ENCODE data around the gene ST6GALNAC3. TPM values are rescaled to one million over a fixed set of nuclear protein-coding genes. Genes with fewer than 3 reads are reported as not detected.

The ST6GALNAC3 gene
- total RNA-seq, 1 experiment from 2014 or later, result 0.03 TPM

DNA sequence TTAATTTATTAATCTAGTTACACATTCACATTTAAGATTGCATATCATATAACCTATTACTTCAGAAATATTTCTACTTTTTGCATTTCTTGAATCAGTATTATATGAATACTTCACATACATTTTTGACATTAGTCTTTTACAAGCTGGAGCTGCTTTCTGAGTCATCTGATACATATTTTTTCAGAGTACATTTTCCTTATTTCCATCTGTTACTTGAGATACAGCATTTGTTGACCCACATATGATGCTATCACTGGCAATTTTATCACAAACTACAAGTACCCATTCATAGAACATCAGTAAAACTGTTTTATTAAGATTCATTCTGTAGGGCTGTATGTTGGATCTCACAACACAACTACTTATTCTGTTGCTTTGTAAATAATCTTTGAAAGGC lies 425.6 kb downstream of the ST6GALNAC3 start:
- DNase-seq (ENCODE audit: low read depth), result no peak

DNA sequence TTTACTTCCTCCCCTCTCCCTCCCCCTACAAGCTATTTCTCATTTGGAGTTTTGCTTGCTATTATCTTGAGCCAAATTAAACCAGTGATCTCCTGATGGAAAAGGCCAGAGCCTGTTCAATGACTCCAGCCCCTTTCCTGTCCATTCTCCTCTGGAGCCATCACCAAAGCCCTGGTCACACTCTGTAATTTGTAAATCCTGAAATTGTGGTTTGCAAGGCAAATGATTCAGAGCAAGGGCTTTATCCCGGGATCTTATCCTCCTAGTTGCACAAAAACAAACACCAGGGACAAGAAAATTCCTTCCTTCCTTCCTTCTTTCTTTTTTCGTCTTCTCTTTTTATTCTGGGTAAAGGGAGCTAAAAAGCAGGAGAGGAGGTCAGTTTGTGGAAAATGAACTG lies 426.6 kb downstream of the ST6GALNAC3 start:
- peak; percentile 2 for DNase-seq (ENCODE audit: low read depth)

DNA sequence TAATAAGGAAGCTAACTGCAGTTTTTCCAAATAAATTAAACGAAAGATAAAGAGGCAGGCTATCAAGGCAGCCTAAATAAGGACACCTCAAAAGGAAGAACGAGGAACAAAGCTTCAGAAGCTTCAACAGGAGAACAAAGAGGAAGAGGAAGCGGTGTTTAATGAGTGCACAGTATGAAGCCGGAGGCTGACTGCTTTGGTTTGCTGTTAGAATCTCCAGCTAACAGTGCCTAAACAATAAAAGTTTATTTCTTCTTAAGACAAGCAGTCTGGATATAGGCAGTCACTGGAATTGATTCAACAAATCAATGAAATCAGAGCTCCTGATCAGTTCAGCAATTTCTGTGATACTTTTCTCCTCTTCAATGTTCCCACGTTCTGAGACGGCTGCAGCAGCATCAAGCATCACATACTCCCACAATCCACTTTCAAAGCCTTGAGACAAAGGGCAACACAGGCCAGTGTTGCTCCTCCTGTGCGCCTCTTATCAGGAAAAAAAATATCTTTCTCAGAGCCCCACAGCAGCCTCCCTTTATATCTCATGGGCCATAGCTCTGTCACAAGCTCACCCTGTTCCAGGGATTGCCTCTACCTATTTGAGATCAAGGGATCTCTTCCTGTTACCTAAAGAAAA lies 427.2 kb downstream of the ST6GALNAC3 start:
- no peak for DNase-seq (ENCODE audit: low read depth)

DNA sequence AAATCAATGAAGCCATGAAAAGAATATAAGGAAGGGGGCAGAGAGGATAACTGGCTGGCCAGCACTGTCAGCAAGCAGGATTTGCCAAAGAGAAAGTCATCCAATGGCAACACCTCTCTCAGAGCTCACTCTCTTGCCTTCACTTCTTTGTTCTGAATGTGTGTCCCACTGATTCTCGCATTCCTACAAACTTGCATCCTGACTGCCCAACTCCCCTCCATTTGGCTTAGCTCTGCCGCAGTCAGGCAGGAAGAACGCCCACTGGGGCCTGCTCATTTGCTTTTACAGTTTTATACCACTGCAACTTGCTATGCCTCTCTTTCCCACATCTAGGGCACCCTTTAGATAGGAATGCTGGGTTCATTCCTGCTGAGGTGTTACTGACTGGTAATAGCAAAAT lies 428.6 kb downstream of the ST6GALNAC3 start:
- no peak for DNase-seq (ENCODE audit: low read depth)

DNA sequence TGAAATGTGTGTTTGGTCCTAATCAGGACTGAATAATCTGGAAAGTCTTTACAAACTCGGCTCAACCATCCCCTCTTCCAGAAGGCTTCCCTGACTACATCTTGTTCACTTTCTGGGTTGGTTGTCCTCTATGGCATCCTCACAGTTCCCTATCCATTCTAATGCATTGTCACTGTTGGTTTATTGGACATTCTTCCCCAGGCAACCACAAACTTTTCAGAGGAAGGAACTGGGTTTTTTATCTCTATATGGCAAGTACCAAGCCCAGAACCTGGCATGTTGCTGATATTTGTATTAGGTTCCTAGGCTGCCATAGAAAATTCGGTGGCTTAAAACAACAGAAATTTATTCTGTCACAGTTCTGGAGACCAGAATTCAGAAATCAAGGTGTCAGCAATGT lies 429.2 kb downstream of the ST6GALNAC3 start:
- DNase-seq (ENCODE audit: low read depth), result no peak

DNA sequence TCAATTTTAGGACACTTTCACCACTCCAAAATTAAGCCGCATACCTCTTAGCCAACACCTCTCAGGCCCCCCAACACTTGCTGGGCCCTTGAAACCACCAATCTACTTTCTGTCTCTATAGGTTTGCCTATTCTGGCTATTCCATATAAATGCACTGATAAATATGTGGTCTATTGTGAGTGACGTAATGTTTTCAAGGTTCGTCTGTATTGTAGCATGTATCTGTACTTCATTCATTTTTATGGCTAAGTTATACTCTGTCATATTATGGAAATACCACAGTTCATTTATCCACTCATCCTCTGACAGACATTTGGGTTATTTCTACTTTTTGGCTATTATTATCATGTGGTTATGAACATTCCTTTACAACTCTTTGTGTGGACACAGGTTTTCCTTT lies 432.8 kb downstream of the ST6GALNAC3 start:
- DNase-seq (ENCODE audit: low read depth), result no peak

DNA sequence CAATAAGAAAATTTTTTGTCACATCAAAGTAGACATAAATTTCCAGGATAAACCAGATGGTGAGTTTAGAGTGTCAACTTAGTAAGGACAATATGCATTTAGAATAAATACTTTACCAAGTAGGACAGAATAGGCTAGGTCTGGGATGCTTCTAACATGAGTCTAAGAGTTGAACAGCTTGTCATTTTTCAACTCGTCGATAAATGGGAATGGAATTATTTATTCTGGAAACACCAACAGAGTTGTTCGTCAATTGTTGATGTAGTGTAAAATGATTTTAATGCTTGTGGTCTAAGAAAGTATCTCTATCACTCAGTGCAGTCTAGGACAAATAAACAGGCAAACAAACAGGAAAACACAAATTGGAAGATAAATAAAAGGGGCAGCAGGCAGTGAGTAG lies 434.3 kb downstream of the ST6GALNAC3 start:
- DNase-seq (ENCODE audit: low read depth), result no peak

DNA sequence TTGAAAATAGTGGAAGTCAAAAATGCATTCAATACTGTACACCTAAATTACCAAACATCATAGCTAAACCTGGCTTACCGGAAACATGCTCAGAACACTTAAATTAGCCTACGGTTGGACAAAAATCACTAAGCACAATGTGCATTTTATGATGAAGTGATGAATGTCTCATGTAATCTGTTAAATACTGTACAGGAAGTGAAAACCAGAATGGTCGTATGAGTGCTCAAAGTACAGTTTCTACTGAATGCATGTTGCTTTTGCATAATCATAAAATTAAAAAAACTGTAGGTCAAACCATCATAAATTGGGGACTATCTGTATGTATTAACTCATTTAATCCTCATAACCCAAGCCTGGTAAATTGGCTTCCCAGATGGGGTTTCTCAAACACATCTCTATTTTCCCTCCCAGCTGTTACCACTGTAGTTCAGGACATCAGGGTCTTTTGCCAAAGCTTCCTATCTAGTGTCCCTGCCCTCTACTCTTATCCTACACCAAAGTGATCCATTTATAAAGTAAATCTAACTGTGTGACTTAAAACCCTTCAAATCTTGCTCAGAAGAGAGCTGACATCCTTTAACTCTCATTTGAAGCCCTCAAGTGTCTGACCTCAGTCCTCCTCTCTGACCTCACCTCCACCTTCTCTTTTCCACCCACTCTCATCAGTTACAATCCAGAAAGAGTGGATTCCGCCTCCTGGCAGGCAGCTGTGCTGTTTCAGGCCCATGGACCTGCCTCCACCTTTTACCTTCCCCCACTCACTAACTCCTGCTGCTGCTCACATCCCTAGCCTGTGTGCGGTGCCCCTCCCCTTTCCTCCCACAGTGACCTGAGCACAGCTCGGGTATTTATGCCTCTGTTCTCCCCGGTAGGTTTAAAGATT lies 436.4 kb downstream of the ST6GALNAC3 start:
- no peak for DNase-seq (ENCODE audit: low read depth)

DNA sequence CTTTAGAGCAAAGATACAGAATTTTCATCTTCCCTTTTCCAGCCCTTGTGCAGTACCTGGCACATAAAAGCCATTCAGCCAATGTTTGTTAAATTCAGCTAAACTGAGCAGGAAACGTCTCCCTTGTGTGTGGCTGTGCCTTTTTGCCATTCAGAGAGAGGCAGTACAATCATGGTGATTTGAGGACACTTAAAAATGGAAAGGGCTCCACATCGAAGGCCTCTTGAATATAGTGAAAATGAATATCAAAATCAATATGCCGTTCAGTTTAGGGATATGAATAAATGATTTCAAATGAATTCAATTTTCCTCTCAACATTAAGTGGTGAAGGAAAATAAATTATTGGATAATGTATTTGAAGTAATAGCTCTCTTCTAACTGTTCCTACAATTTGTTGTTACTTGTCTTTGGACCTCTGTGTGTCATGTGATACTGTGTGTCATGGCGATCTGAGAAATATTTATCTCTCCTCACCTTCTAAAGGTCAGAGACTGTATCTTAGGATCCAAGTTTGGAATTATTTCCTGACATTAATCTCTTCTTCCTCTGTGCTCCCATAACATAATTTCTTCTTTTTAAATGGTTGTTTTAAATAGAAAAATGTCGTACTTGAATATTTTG lies 437.1 kb downstream of the ST6GALNAC3 start:
- DNase-seq (ENCODE audit: low read depth), result no peak

DNA sequence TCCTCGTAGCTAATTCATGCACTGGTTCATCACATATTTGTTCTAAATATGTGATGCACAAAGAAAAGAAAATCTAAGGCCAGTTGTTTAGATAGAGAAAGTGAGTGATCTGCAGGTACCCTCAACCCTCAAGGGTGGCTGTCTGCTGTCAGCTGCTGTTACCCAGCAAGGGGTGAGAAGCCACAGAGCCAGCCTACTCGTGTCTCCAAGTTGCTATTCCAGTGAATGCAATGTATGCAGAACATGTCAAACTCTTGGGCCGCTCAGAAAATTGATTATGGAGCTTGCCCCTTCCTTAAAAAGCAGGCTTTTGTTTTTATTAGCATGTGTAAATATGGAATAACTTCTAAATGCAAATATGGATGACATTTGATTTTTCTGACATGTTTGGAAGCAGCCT lies 456.4 kb downstream of the ST6GALNAC3 start:
- DNase-seq (ENCODE audit: low read depth), result no peak

DNA sequence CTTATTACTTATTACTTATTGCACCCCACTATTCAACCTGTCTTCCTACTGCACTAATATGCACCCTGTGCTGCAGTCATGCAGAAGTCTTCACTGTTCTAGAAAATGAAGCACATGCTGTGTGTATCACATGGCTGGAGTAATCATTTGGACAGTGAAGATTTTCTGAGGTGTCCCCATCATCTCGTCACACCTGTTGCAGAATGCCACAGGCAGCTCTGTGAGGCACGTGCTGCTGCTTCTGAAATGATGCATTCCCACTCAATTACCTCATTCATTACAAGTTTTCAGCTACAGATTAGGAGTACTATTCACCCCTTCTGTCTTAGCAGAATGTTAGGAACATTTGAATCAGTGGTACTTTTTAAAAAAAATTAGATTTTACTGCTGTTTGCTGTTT lies 467.1 kb downstream of the ST6GALNAC3 start:
- DNase-seq (ENCODE audit: low read depth), result no peak

DNA sequence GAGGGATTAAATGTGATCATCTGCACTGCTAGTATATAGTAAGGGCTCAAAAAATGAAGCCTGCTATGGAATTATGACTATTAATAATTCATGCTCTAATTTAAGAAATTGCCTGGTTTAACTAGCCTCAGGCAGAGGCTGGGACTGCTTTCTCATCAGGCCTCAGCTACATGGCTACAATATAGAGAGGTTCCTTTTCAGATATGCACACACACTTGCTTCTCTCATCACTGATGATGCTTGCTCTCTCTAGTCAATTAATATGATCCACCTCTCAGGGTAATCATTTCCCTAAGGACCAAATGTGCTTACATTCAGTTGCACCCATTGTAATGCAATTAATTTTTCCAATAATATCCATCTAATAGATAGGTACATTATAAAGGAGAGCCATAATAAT lies 467.8 kb downstream of the ST6GALNAC3 start:
- no peak for DNase-seq (ENCODE audit: low read depth)

DNA sequence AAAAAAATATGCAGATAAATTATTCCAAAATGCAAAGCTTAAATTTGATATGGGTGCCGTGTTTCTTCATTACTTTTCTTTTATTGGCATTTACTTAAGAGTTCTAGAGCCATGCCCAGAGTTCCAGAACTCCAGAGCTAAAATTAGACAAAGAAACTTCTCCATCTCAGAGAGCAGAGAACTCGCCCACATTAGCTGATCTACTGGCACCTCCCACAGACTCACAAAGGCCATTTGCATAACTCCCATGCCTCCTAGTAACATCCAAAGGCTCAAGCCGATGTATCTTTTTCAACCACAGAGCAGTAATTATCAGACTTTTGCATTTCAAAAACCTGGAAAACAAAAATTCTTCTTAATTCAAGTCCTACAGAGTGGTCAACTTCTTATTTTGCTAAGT lies 468.9 kb downstream of the ST6GALNAC3 start:
- DNase-seq (ENCODE audit: low read depth), result no peak

DNA sequence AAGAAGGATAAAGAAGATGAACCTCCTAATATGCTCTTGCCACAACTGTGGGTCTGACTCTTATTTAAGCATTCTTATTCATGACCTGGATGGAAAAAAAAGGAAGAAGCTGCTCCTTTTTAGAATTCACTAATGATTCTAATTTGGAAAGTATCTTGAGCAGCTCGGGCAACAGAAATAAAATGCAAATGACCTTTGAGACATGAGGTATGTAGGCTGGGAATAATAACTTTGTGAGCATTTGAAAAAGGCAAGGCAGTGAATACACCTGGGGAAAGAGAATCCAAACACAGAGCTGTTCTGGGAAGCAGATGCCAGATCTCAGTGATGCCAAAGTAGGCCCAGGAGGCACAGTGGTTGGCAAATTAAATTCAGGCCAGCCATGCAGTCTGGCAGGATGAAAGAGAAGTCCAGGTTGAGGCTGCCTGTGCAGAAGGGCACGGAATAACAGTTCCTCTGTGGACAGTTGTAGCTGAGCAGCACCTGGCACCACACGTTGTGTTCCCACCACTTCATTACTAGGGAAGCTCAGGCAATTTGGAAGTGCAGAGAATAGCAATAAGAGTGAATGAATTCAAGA lies 471.9 kb downstream of the ST6GALNAC3 start:
- no peak for DNase-seq (ENCODE audit: low read depth)

DNA sequence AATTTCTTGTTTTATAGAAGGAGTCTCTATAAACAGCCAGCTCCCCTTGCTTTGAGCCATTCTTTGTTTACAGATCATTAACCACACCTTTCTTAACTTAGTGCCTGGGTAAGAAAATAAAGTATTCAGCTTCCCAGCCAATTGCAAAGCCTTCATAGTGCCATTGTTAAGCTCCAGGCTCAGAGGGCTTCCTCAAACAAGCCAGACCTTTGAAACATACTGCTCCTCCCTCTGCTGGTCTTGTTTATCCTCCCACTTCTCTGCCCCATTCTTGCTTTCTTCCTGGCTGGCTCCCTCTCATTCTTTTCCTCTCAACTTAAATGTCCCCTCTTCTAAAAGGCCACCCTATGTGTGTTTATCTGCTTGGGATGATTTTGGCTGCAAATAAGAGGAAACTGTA lies 473.4 kb downstream of the ST6GALNAC3 start:
- no peak for DNase-seq (ENCODE audit: low read depth)

DNA sequence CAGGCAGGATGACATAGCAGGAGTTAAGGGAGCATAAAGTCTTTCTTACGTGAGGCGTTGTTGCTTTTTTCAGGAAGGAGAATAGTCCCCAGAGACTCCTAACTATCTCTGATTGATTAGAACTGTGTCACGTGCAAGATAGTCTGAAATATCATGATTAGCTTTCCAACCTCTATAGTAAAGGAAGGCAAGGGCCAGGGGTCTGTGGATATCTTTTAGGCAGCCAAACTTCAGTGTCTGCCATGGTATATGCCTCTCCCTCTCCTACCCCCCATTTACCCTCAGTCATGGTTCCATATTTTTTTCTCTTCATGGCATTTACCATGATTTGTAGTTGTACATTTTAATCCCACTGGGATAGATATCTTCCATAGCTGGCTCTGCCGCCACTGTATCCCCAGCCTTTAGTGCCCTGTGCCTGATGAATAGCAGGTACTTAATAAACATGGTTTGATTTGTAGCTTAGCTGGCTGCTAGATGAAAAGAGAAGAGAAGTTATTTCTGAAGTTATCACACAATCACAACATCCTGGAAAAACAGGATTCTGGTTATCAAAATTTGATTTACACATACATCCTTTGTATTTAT lies 474.1 kb downstream of the ST6GALNAC3 start:
- DNase-seq (ENCODE audit: low read depth), result no peak

DNA sequence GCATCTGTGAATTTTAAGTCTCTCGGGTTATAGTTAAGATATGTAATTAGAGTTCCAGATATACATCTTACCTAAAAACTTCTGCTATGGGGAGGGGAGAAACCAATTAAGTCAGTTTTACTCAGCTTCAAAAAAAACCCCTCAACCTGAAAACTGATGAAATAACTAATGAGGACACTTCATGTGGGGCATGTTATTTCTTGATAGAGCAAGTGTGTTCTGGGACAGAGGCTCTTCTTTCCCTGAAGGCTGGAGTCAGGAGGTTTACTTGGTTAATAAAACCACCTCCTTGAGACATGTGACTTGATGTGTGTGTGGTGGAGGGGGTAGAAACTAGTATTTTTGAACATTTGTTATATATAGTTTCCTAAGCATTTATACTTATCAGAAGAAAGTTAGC lies 479.7 kb downstream of the ST6GALNAC3 start:
- DNase-seq (ENCODE audit: low read depth), result no peak

DNA sequence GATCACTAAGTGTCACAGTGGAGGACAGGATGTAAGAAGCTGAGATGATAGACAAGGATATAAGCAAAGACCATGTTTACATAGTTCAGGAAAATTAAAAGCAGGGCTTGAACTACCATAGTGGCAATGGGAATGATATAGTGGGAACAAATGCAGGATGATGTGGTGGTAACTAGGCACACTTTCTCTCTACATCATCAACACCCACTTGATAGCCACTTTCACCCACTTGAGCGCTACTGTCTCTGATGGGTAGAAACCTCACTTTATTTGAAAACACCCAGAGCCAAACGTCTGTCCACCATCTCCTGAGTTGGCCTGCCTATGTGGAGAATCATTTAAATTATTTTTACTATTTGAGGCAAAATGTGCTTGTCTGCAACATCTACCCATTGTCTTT lies 487.7 kb downstream of the ST6GALNAC3 start:
- no peak for DNase-seq (ENCODE audit: low read depth)

DNA sequence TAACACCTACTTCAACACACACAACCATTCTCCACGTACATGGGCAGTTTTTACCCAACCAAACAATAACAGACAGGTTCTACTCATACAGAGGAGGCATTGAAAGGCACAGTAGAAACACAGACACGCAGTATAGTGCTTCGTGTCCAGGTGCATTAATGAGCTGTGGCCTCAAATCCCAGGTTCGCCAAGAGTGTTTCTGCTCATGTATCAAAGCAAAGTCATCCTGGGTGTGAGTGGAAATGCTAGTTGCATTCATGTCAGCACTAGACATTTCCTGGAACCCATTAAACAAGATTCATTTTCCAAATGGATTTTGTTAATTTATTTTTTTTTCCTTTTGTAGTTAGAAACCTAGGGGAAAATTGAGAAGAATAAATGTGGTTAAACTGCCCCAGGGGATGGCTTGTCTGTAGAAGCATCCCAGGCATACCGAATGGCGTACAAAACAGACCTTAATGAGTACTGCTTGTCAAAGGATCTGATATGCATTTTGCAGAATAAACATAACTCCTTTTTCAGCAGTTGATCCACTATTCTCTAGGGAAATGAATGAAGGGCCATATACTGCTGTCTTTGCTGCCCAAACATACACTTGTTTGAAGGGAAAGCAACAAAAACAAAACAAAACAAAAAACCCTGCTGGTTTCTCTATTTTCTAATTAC lies 494.2 kb downstream of the ST6GALNAC3 start:
- no peak for DNase-seq (ENCODE audit: low read depth)

DNA sequence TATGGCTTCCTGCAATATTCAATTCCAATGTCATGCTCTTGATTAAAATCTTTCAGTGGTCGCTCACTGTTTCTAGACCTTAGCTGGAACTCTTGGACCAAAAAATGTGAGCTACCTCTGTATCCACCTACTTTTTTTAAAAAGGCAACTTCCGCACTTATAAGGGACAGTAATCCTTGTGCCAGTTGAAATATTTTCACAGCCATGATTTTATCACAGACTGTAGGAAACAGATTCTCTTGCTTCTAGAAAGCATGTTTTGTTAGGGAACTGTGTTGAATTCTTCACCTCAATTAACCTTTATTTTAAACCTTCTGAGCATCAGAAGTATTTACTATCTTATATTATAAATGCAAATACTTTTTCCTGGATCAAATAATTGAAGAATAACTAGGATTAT lies 496.7 kb downstream of the ST6GALNAC3 start:
- DNase-seq (ENCODE audit: low read depth), result no peak

DNA sequence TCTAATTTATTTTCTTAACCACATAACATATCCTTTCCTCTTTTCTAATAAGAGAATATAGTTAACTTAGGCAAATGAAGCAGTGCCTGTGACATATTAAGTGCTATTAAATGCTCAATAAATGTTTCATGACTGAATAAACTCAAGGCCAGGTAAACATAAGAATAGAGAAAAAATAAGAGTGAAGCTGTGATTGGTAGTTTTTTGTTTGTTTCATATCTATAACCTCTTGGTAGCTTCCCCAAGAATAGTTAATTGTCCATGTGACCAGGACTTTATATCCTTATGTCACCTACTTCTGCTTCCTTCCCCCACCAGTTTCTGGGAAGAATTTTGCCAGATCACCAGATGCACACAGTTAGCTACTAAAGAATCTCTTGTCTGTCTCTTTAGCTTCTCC lies 497.7 kb downstream of the ST6GALNAC3 start:
- no peak for DNase-seq (ENCODE audit: low read depth)

Data from HT1080 (cell line).